Measurements from ENCODE around the gene METTL18. TPM values are rescaled to one million over a fixed set of nuclear protein-coding genes. Genes with fewer than 3 reads are reported as not detected.

The METTL18 gene
- polyA plus RNA-seq, 1 donor (not counting 4 experiments of a cell fraction or from before 2014, with no cell fraction given), result 6.6 TPM

- Histone ChIP-seq H4K20me1 (ENCODE audit: control insufficient read depth, extremely low read depth, insufficient read depth, low read length) (no peaks in the 10 kb centered on the region), H3K4me3 (ENCODE audit: control insufficient read depth in 2 of 3, extremely low read depth in 1 of 3, insufficient read depth in 2 of 3, low read depth in 1 of 3, low read length in 3 of 3) (no peak overlapping the region), H3K9me1 (ENCODE audit: control insufficient read depth, extremely low read depth, insufficient read depth, low read length) (no peaks in the 10 kb centered on the region), H3K27me3 (ENCODE audit: control insufficient read depth, extremely low read depth, insufficient read depth, low read length) (no peaks in the 10 kb centered on the region), H3K9ac (ENCODE audit: control insufficient read depth, extremely low read depth, insufficient read depth, low read length) (no peak overlapping the region), H3K36me3 (ENCODE audit: control insufficient read depth in 2 of 2, extremely low read depth in 1 of 2, insufficient read depth in 2 of 2, low read length in 2 of 2) (no peaks in the 10 kb centered on the region), H3K9me3 (ENCODE audit: control insufficient read depth, low read depth, low read length) (no peaks in the 10 kb centered on the region), H3K79me2 (ENCODE audit: control insufficient read depth, insufficient read depth, low read length) (no peaks in the 10 kb centered on the region), H3K4me1 (ENCODE audit: control insufficient read depth, extremely low read depth, insufficient read depth, low read length) (peaks cover 18% of the 10 kb centered on the region), H2AFZ (ENCODE audit: control insufficient read depth, low read length) (no peak overlapping the region), H3K4me2 (ENCODE audit: control insufficient read depth, extremely low read depth, insufficient read depth, low read depth, low read length) (no peak overlapping the region), H3K27ac (ENCODE audit: control insufficient read depth, insufficient read depth, low read length) (no peak overlapping the region)
- dilution Hi-C loops (cut with MboI; ENCODE audit: extremely low pct_ligation_motif_present, low sequenced_read_pairs), result no loop called here
- DNase-seq (ENCODE audit: low read depth, low spot score) (no peak), FAIRE-seq (no peak)
- TF ChIP-seq EZH2 (IDR thresholded peaks at IDR 0.05; ENCODE audit: low read length) (no peak), CTCF (optimal IDR thresholded peaks at IDR 0.05 in 1 of 3, IDR thresholded peaks at IDR 0.05 in 1 of 3, conservative IDR thresholded peaks at IDR 0.05 in 1 of 3; ENCODE audit: extremely low read depth in 1 of 3, insufficient read depth in 2 of 3, low read length in 3 of 3) (no peak)
Observed at GRCh38 chr1:169784102-169784501, 10.6 kb downstream of the METTL18 start.

GRCh38 chr1:169782596-169782995, 12.1 kb downstream of the METTL18 start:
- Histone ChIP-seq H3K9me3 (ENCODE audit: control insufficient read depth, low read depth, low read length) (no peaks in the 10 kb centered on the region), H3K4me2 (ENCODE audit: control insufficient read depth, extremely low read depth, insufficient read depth, low read depth, low read length) (no peak overlapping the region), H3K9ac (ENCODE audit: control insufficient read depth, extremely low read depth, insufficient read depth, low read length) (no peak overlapping the region), H3K4me1 (ENCODE audit: control insufficient read depth, extremely low read depth, insufficient read depth, low read length) (peaks cover 18% of the 10 kb centered on the region), H3K79me2 (ENCODE audit: control insufficient read depth, insufficient read depth, low read length) (no peaks in the 10 kb centered on the region), H2AFZ (ENCODE audit: control insufficient read depth, low read length) (no peak overlapping the region), H3K36me3 (ENCODE audit: control insufficient read depth in 2 of 2, extremely low read depth in 1 of 2, insufficient read depth in 2 of 2, low read length in 2 of 2) (no peaks in the 10 kb centered on the region), H3K9me1 (ENCODE audit: control insufficient read depth, extremely low read depth, insufficient read depth, low read length) (no peaks in the 10 kb centered on the region), H3K4me3 (ENCODE audit: control insufficient read depth in 2 of 3, extremely low read depth in 1 of 3, insufficient read depth in 2 of 3, low read depth in 1 of 3, low read length in 3 of 3) (no peak overlapping the region), H3K27me3 (ENCODE audit: control insufficient read depth, extremely low read depth, insufficient read depth, low read length) (no peaks in the 10 kb centered on the region), H4K20me1 (ENCODE audit: control insufficient read depth, extremely low read depth, insufficient read depth, low read length) (no peaks in the 10 kb centered on the region), H3K27ac (ENCODE audit: control insufficient read depth, insufficient read depth, low read length) (no peak overlapping the region)
- FAIRE-seq (no peak), DNase-seq (ENCODE audit: low read depth, low spot score) (no peak)
- TF ChIP-seq CTCF (optimal IDR thresholded peaks at IDR 0.05 in 1 of 3, IDR thresholded peaks at IDR 0.05 in 1 of 3, conservative IDR thresholded peaks at IDR 0.05 in 1 of 3; ENCODE audit: extremely low read depth in 1 of 3, insufficient read depth in 2 of 3, low read length in 3 of 3), result no peak
- dilution Hi-C loops (cut with MboI; ENCODE audit: extremely low pct_ligation_motif_present, low sequenced_read_pairs), result no loop called here

All from keratinocyte (primary cell).